Measurements from ENCODE around the gene ZFHX2. TPM values are rescaled to one million over a fixed set of nuclear protein-coding genes. Genes with fewer than 3 reads are reported as not detected.

Gene ZFHX2
- total RNA-seq, 1 donor from 2014 or later, result 2.3 TPM

- H3K4me3 ChIP-seq (ENCODE audit: low read depth, low read length), result no peak overlapping the region
- DNase-seq (ENCODE audit: low read depth), result no peak
- no peaks in the 10 kb centered on the region for H3K36me3 ChIP-seq (ENCODE audit: control insufficient read depth, insufficient read depth, low read length)
- TF ChIP-seq CTCF (IDR thresholded peaks at IDR 0.05; ENCODE audit: insufficient read depth, low read length, poor library complexity, severe bottlenecking), result no peak
- peaks cover 56% of the 10 kb centered on the region for H3K27me3 ChIP-seq (ENCODE audit: control insufficient read depth, insufficient read depth, low read length)
Measured at GRCh38 chr14:23579739-23580138, 28.2 kb upstream of the ZFHX2 start.

- H3K36me3 ChIP-seq (ENCODE audit: control insufficient read depth, insufficient read depth, low read length), result no peaks in the 10 kb centered on the region
- no peak overlapping the region for H3K4me3 ChIP-seq (ENCODE audit: low read depth, low read length)
- peaks cover 56% of the 10 kb centered on the region for H3K27me3 ChIP-seq (ENCODE audit: control insufficient read depth, insufficient read depth, low read length)
- no peak for DNase-seq (ENCODE audit: low read depth)
- no peak for TF ChIP-seq CTCF (IDR thresholded peaks at IDR 0.05; ENCODE audit: insufficient read depth, low read length, poor library complexity, severe bottlenecking)
Measured at GRCh38 chr14:23579311-23579630, 27.7 kb upstream of the ZFHX2 start.

GRCh38 chr14:23578560-23579310 is 27.2 kb upstream of the ZFHX2 start, which contains the start of gene JPH4:
Gene JPH4, minus strand, starts transcription at chr14:23578790. Its CDS starts 1,337 bp downstream, at chr14:23577453.
- Histone ChIP-seq H3K27me3 (ENCODE audit: control insufficient read depth, insufficient read depth, low read length) (peaks cover 56% of the 10 kb centered on the region), H3K4me3 (ENCODE audit: low read depth, low read length) (no peak within 1 kb of the TSS), H3K36me3 (ENCODE audit: control insufficient read depth, insufficient read depth, low read length) (no peaks in the 10 kb centered on the region)
- no peak for TF ChIP-seq CTCF (IDR thresholded peaks at IDR 0.05; ENCODE audit: insufficient read depth, low read length, poor library complexity, severe bottlenecking)
- no peak for DNase-seq (ENCODE audit: low read depth)

GRCh38 chr14:23577710-23578392 is 26.3 kb upstream of the ZFHX2 start:
- no peak for DNase-seq (ENCODE audit: low read depth)
- no peaks in the 10 kb centered on the region for H3K36me3 ChIP-seq (ENCODE audit: control insufficient read depth, insufficient read depth, low read length)
- peaks cover 64% of the 10 kb centered on the region for H3K27me3 ChIP-seq (ENCODE audit: control insufficient read depth, insufficient read depth, low read length)
- no peak overlapping the region for H3K4me3 ChIP-seq (ENCODE audit: low read depth, low read length)
- TF ChIP-seq CTCF (IDR thresholded peaks at IDR 0.05; ENCODE audit: insufficient read depth, low read length, poor library complexity, severe bottlenecking), result no peak

GRCh38 chr14:23577004-23577681 is 25.6 kb upstream of the ZFHX2 start:
- TF ChIP-seq CTCF (IDR thresholded peaks at IDR 0.05; ENCODE audit: insufficient read depth, low read length, poor library complexity, severe bottlenecking), result no peak
- peaks cover 65% of the 10 kb centered on the region for H3K27me3 ChIP-seq (ENCODE audit: control insufficient read depth, insufficient read depth, low read length)
- H3K36me3 ChIP-seq (ENCODE audit: control insufficient read depth, insufficient read depth, low read length), result no peaks in the 10 kb centered on the region
- no peak for DNase-seq (ENCODE audit: low read depth)
- H3K4me3 ChIP-seq (ENCODE audit: low read depth, low read length), result no peak overlapping the region

Measured in kidney epithelial cell (primary cell).